ENCODE measurements around the gene SERPINB1.

GRCh38 chr6:2826131-2826530 is 15.5 kb downstream of the SERPINB1 start:
- no peak for TF ChIP-seq CTCF (conservative IDR thresholded peaks at IDR 0.05)
- TF ChIP-seq EZH2 (IDR thresholded peaks at IDR 0.05; ENCODE audit: low read depth) = no peak
